ENCODE results near the gene TNFRSF8.
"Not testable (repeated sequence)": the region's sequence is repeated elsewhere in the genome, so short reads cannot be mapped to it uniquely, and the experiment has no call there.

The TNFRSF8 gene

GRCh38 chr1:12085643-12086260 is 22.6 kb downstream of the TNFRSF8 start:
- no peak for DNase-seq (ENCODE audit: low spot score)

GRCh38 chr1:12087797-12088314 is 24.8 kb downstream of the TNFRSF8 start:
- DNase-seq (ENCODE audit: low spot score): no peak

- DNase-seq (ENCODE audit: low spot score): no peak
These were observed 25.5 kb downstream of the TNFRSF8 start for GRCh38 chr1:12088607-12089006.

- DNase-seq (ENCODE audit: low spot score): no peak
These were observed 27.2 kb downstream of the TNFRSF8 start for GRCh38 chr1:12090326-12090725.

GRCh38 chr1:12091191-12091590 is 28.1 kb downstream of the TNFRSF8 start:
- no peak for DNase-seq (ENCODE audit: low spot score)

GRCh38 chr1:12094180-12094579 is 31.1 kb downstream of the TNFRSF8 start:
- no peak for DNase-seq (ENCODE audit: low spot score)

GRCh38 chr1:12095452-12096263 is 32.6 kb downstream of the TNFRSF8 start:
- peak; percentile 37 for DNase-seq (ENCODE audit: low spot score)

- no peak for DNase-seq (ENCODE audit: low spot score)
These were observed 33.5 kb downstream of the TNFRSF8 start for GRCh38 chr1:12096615-12097014.

- no peak for DNase-seq (ENCODE audit: low spot score)
These were observed 34.2 kb downstream of the TNFRSF8 start for GRCh38 chr1:12097321-12097720.

GRCh38 chr1:12098786-12099185 is 35.7 kb downstream of the TNFRSF8 start:
- DNase-seq (ENCODE audit: low spot score): no peak

- no peak for DNase-seq (ENCODE audit: low spot score)
These were observed 36.5 kb downstream of the TNFRSF8 start for GRCh38 chr1:12099610-12100009.

GRCh38 chr1:12100071-12100470 is 37.0 kb downstream of the TNFRSF8 start:
- DNase-seq (ENCODE audit: low spot score): no peak

- not testable (repeated sequence) for DNase-seq (ENCODE audit: low spot score)
These were observed 38.0 kb downstream of the TNFRSF8 start for GRCh38 chr1:12101120-12101519.

- DNase-seq (ENCODE audit: low spot score): no peak
These were observed 39.0 kb downstream of the TNFRSF8 start for GRCh38 chr1:12102066-12102465.

GRCh38 chr1:12104417-12104816 is 41.3 kb downstream of the TNFRSF8 start:
- DNase-seq (ENCODE audit: low spot score): no peak

- no peak for DNase-seq (ENCODE audit: low spot score)
These were observed 43.0 kb downstream of the TNFRSF8 start for GRCh38 chr1:12106153-12106552.

- peak; percentile 55 for DNase-seq (ENCODE audit: low spot score)
These were observed 43.8 kb downstream of the TNFRSF8 start for GRCh38 chr1:12106861-12107260.

GRCh38 chr1:12107718-12108117 is 44.6 kb downstream of the TNFRSF8 start:
- no peak for DNase-seq (ENCODE audit: low spot score)

- DNase-seq (ENCODE audit: low spot score): no peak
These were observed 46.8 kb downstream of the TNFRSF8 start for GRCh38 chr1:12109901-12110300.

- no peak for DNase-seq (ENCODE audit: low spot score)
These were observed 48.6 kb downstream of the TNFRSF8 start for GRCh38 chr1:12111741-12112140.

- peak; percentile 81 for DNase-seq (ENCODE audit: low spot score)
These were observed 49.6 kb downstream of the TNFRSF8 start for GRCh38 chr1:12112711-12113161.

- DNase-seq (ENCODE audit: low spot score): peak; percentile 53
These were observed 50.6 kb downstream of the TNFRSF8 start for GRCh38 chr1:12113433-12114339.
